GM18498 (cell line): ENCODE data around the gene PDLIM5.
"Not testable (repeated sequence)": the region's sequence is repeated elsewhere in the genome, so short reads cannot be mapped to it uniquely, and the experiment has no call there.

Experiments used
- ATAC-seq: cut with Tn5 transposase; IDR thresholded peaks from one replicate; pipeline ENCODE4 v1.9.1; 2021; ENCODE audit warnings: mild to moderate bottlenecking, moderate library complexity; ENCODE audit not compliant: unreplicated experiment

The PDLIM5 gene

GRCh38 chr4:94488670-94489069 lies 36.9 kb downstream of the PDLIM5 start:
- no peak for ATAC-seq

- no peak for ATAC-seq
These were observed 37.4 kb downstream of the PDLIM5 start for GRCh38 chr4:94489098-94489497.

DNA sequence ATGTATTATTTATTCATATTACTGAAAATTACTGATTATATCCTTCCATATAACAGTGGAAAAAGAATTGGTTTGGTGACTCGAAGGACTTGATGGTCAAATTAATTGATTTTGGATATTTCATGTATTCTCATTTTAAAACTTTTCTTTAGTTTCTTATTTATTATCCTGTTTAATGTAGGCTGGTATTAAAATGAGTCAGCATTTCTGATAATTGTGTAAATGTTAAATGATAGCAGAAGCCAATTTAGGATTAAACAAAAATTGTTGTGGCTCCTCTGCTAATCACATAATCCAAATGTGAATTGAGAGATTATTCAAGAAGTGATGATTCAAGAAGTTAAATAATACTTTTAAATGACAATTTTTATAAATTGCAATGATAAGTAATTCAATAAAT lies 38.7 kb downstream of the PDLIM5 start:
- no peak for ATAC-seq

DNA sequence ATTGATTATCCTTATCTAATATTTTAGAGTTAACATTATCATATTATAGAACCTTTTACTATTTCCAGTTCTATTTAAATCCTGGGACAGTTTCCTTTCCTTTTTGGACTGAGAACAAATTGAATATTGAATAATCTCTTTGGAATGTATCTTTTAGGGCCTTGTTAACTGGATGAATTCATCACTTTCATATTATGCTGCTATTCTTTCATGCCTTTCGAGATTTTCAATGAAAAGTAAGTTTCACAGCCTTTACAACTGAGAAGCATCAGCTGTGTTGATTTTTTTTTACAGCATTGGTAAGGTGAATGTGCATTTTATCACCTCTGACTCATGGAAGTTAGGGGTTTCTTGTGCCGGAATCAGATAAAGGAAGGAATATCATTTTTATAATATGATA lies 39.6 kb downstream of the PDLIM5 start:
- ATAC-seq, result no peak

DNA sequence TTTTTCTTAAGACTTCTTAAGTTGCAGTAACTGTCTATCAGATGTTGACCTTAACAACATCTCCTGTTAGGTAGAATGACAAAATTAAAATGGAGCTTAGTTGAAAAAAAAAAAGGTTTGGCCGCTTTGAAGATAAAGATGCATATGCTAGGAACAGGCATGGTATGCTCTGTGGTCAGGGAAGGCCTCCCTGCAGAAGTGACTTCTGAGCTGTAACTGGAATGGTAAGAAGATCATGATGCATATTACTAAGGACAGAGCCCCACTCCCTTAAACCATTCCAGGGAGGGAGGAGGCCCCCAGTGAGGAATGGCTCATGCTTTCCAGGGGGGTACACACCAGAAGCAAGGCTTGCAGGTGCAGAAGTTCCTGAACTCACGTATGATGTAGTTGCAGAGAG lies 43.7 kb downstream of the PDLIM5 start:
- no peak for ATAC-seq

DNA sequence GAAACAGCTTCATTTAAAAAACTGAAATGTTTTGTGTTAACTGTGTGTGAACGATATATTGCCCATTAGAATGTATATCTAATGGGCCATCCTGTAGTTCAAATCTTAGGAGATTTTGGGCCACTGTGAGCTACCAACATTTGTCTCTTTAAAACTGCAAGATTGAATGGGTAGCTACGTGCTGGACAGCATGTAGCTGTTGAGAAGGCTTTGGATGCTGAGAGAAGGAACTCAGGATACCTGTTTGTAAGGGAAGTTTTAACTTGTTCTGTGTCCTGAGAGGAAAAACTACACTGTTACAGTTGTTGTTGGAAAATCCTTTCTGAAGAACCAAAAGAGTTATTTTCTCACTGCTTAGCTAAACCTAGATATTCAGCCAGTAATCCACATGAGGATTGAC lies 45.9 kb downstream of the PDLIM5 start:
- no peak for ATAC-seq

DNA sequence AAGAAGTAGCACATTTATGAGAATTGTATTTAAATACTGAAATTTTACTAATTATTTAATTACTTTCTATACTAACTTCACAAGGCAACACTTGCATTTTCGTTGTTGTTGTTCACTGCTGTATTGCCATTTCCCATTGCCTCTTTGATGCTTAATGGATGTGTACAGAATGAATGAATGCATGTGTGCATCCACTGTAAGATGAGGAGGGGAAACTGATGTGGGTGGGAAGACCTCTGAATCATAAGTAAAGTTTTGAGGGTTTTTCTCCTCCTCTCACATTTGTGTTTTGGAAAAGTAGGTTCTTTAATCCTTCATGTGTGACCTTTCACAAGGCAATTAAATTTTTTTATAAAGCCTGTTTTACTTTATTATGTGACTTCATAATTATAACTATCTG lies 46.8 kb downstream of the PDLIM5 start:
- ATAC-seq, result no peak

DNA sequence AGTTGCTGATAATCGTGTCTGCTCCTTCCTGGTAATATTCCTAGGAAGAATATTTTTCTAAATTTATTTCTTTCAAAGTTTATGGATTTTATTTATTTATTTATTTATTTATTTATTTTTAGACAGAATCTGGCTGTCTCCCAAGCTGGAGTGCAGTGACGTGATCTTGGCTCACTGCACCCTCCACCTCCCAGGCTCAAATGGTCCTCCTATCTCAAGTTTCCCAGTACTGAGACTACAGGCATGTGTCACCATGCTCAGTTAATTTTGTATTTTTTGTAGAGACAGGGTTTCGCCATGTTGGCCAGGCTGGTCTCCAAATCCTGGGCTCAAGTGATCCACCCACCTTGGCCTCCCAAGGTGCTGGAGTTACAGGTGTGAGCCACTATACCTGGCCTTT lies 48.9 kb downstream of the PDLIM5 start:
- no peak for ATAC-seq

- ATAC-seq, result peak; percentile 60
These were observed 52.8 kb downstream of the PDLIM5 start for GRCh38 chr4:94504545-94504944.

DNA sequence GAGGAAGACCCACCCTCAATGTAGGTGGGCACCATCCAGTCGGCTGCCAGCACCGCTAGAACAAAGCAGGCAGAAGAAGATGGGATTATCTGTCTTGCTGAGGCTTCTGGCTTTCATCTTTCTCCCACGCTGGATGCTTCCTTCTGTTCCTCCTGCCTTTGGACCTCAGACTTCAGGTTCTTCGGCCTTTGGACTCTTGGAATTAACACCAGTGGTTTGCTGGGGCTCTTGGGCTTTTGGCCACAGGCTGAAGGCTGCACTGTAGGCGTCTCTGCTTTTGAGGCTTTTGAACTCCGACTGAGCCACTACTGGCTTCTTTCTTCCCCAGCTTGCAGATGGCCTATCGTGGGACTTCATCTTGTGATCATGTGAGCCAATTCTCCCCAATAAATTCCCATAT lies 55.1 kb downstream of the PDLIM5 start:
- no peak for ATAC-seq

DNA sequence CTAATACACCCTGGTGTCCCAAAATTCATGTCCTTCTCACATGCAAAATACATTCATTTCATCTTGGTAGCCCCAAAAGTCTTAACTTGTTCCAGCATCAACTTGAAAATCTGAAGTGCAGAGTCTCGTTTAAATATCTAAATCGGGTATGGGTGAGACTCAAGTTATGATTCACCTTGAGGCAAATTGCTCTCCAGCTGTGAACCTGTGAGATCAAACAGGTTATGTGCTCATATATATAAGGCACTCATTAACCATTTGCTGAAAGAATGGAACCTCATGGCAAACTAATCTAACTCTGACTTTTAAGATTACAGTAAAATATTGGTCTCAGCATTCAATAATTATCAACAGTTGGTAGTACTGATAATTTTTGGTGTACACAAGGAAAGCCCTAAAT lies 55.5 kb downstream of the PDLIM5 start:
- ATAC-seq, result no peak

DNA sequence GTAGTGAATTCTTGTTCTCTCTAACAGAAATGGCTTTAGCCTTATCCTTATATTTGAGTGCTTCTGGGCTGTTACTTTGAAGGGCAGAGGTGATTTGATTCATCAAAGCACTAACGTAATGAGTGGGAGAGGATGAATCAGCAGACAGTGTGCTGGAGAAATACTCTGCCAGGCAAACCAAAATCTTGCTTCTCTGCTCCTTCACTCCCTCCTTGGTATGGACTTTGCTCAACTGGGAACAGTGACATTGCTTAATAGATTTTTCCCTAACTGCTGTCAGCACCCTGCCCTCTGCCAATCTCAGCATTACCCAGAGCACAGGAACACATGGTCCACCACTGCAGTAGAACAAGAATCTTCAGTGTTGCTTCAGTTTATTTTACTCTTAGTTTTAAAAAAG lies 56.0 kb downstream of the PDLIM5 start:
- ATAC-seq, result no peak

GRCh38 chr4:94508296-94508695 lies 56.6 kb downstream of the PDLIM5 start:
- ATAC-seq, result no peak

DNA sequence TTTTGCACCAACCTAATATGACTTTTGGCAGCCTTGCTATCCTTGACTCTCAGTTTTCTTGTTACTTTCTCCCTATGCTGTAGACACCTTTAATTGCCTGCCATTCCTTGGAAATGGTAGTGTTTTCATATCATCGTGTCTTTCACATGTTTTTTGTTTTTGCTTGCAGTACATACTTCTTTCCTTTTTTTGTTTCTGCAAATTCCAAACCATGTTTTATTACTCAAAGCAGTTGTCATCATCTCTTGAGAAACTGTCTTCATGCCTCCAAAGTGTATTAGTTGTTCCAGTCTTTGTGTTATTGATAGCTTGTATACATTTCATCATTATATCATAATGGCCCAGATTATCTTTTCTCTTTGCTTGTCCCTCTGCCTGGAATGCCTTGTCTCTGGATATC lies 57.1 kb downstream of the PDLIM5 start:
- ATAC-seq, result no peak

DNA sequence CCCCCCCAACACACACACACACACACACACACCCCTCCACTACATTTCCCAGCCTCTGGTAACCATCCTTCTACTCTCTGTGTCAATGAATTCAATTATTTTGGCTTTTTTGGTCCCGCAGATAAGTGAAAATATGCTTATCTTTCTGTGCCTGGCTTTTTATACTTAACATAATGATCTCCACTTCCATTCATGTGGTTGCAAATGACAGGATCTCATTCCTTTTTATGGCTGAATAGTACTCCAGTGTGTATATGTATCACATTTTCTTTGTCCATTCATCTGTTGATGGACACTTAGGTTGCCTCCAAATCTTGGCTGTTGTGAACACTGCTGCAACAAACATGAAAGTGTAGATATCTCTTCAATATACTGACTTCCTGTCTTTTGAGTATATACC lies 59.8 kb downstream of the PDLIM5 start:
- no peak for ATAC-seq

- ATAC-seq, result not testable (repeated sequence)
These were observed 61.8 kb downstream of the PDLIM5 start for GRCh38 chr4:94513532-94513931.

DNA sequence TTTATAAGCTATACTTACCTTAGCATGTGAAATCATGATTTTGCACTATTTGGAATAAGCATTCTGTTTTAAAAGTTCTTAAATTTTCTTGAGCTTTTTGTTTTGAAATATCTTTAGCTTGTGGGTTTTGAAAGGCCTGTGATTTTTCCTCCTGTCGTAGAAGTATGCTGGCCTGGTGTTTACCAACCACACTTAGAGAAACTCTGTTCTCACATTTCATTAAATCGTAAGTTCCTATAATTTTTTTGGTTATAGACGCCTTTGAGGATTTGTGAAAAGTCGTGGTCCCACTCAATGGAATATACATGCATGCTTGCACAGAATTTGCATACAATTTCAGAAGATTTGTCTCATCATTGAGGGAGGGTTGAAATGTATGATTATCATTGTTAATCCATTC lies 63.6 kb downstream of the PDLIM5 start:
- no peak for ATAC-seq

- no peak for ATAC-seq
These were observed 64.3 kb downstream of the PDLIM5 start for GRCh38 chr4:94516067-94516466.

DNA sequence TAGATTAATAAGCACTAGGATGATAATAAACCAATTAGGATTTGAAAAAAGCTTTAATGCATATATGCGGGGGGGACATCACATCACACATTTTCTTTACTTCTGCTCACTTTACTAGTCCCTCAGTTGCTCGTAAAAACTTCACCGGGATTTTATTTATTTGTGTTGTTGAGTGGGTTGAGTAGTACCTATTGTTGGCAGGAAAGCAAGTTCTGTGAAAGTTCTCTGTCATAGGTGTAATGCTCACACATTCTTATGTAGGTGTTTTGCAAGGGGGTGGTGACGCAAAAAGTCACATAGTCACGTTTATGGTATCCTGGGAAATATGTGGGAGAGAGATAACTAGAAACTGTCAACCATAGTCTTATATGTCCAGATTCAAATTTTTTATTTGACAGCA lies 65.3 kb downstream of the PDLIM5 start:
- ATAC-seq, result no peak

DNA sequence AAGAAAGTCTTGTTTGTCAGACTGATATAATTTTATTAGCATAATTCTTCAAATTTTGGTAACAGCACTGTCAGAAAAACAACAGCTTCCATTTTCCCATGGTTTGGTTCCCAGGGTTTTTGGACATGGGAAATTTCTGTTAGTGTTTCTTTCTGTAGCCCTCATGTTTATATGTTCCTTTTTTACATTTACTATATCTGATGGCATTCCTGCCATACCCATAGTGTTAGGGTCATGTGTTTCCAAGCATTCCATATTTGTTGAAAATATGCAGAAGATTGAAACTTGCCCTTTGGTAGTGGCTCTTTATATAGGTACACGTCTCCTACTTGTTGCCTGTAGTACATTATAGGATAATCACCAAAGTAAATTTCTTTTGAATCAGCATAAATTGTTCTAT lies 65.8 kb downstream of the PDLIM5 start:
- ATAC-seq, result no peak

DNA sequence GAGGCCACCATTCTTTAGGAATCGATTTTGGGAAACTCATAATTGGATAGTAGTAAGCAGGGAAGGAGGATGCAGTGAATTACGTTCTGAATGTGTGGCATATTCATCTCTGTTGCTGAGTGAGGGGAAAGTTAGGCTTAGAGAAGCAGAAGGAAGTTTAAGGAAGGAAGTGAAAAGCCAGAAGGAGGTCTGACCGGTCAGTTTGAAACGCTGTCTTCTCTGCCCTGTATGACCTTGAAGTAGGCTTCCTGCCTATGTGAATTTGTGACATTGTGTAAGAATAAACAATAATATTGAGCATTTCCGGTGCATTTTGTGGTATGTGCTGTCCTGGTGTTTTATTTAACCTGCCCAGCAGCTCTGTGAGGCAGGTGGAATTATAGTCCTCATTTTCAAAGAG lies 67.3 kb downstream of the PDLIM5 start:
- no peak for ATAC-seq

- peak; percentile 53 for ATAC-seq
These were observed 68.4 kb downstream of the PDLIM5 start for GRCh38 chr4:94519925-94520789.

- ATAC-seq, result no peak
These were observed 71.4 kb downstream of the PDLIM5 start for GRCh38 chr4:94523033-94523580.
